SK-N-MC (cell line): ENCODE data around the gene ARHGAP31.

Experiments
- DNase-seq: peaks from one replicate; pipeline ENCODE4 v3.0.0-alpha.2; 2011; ENCODE audit warnings: low read depth, low spot score
- H3K27ac ChIP-seq: fragments of 200-600 bp; sonication (generic); 2 replicates; pipeline ENCODE4 v1.5.1; 2016; ENCODE audit warnings: mixed run types
- H3K36me3 ChIP-seq: fragments of 200-600 bp; sonication (generic); 2 replicates; pipeline ENCODE4 v1.6.1; 2017; ENCODE audit warnings: antibody characterized with exemption, low read length, mixed read lengths; ENCODE audit not compliant: insufficient read depth
- H3K4me3 ChIP-seq: fragments of 200-600 bp; sonication (generic); 2 replicates; pipeline ENCODE4 v1.5.1; 2016
- H3K9ac ChIP-seq: fragments of 200-600 bp; sonication (generic); 2 replicates; pipeline ENCODE4 v1.8.0; 2017; ENCODE audit warnings: mixed run types, mixed read lengths; ENCODE audit not compliant: insufficient read length
- H3K9me3 ChIP-seq: fragments of 200-600 bp; sonication (generic); 2 replicates; pipeline ENCODE4 v1.6.1; 2017; ENCODE audit warnings: low read depth, mild to moderate bottlenecking, antibody characterized with exemption, low read length, moderate library complexity, mixed read lengths
- EZH2 ChIP-seq: fragments of 200-600 bp; sonication (generic); IDR thresholded peaks from one replicate; pipeline ENCODE4 v1.6.1; 2017; ENCODE audit warnings: antibody characterized with exemption
- FOXP2 ChIP-seq: optimal IDR thresholded peaks from 2 replicates; pipeline ENCODE3; 2011; ENCODE audit warnings: mild to moderate bottlenecking, moderate library complexity; ENCODE audit not compliant: insufficient read depth; ENCODE audit errors: extremely low read length, control extremely low read depth
- POLR2AphosphoS5 ChIP-seq: IDR thresholded peaks from 2 replicates; pipeline ENCODE4 v1.6.1; 2012; ENCODE audit warnings: mild to moderate bottlenecking, low read depth, low read length, borderline replicate concordance

Gene ARHGAP31

DNA sequence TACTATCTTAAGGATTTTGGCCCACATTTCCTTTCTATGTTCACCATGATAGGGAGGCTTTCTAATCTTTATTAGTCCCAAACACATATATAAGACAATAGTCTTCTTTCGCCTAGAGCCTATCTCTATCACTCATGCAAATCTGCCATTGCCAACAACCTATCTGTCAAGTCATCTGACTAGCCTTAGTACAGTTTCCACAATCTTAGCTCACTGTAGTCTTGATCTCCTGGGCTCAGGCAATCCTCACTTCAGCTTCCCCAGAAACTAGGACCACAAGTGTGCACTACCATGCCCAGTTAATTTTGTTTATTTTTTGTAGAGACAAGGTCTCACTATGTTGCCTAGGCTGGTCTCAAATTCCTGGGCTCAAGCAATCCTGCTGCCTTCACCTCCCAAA is 162.3 kb downstream of the ARHGAP31 start:
- no peaks in the 10 kb centered on the region for H3K9me3 ChIP-seq
- no peak overlapping the region for H3K27ac ChIP-seq
- peaks cover 82% of the 10 kb centered on the region for H3K36me3 ChIP-seq
- no peak overlapping the region for H3K9ac ChIP-seq
- no peak overlapping the region for H3K4me3 ChIP-seq
- no peak for DNase-seq
- no peak for TF ChIP-seq POLR2AphosphoS5

DNA sequence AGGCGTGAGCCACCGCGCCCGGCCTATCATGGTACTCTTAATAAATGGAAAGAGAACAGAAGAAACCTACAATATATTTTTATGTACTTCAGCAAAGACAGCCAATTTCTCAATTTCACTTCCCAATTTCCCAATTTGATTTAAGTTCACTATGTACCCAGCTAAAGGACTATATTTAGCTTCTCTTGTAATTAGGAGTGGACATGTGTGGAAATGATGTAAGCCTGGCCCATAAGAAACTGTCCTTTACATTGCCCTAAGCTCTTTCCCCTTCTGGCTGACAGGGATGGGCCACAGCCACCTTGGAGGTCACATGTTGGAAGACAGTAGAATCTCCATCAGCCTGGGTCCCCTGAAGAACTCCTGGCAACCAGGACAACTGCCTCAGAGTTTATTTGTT is 163.1 kb downstream of the ARHGAP31 start:
- no peak overlapping the region for H3K27ac ChIP-seq
- no peaks in the 10 kb centered on the region for H3K9me3 ChIP-seq
- H3K36me3 ChIP-seq, result peaks cover 82% of the 10 kb centered on the region
- no peak for TF ChIP-seq POLR2AphosphoS5
- no peak for TF ChIP-seq EZH2
- no peak for TF ChIP-seq FOXP2
- H3K4me3 ChIP-seq, result no peak overlapping the region
- H3K9ac ChIP-seq, result no peak overlapping the region
- no peak for DNase-seq

DNA sequence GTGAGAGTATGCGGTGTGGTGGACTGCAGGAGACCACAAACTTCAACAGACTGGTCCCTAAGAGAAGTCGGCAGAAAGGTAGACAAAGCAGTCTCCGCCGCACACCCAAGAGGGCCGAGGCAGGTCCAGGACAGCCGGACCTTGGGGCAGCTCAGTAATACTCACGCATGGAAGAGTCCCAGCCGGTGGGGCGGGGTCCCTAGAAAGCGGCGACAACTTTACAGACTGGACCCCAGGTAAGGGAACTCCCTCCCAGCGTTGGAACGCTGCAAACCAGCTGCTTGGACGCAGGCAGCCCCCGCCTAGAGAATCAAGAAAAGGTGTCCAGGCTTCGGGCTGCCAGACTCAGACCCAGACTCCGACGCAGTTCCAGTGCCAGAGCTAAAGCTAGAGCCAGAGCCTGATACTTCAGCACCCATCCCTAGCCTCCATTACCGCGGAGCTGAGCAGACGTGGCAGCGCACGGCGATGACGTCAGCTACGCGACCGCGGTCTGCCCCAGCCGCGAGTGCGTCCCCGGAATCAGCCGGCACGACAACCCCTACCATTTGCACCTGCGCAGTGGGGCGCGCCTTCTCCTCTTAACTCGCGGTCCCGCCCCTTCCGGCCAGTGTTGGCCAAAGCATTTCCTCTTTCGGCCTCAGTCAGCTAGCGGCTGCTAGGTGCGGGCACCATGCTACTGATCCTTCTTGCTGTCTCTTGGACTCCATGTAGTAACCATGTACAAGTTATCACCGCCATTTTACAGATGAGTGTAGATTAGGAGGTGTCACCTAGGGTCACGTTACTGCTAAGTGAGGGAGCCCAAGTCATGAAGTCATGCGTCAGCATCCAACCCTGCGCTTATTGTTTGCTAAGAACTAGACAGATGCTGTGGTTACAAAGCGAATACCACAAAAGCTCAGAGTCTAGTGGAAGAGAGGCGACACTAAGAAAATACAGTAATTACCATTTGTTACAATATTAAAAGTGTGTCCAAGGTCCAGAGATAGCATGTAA is 169.3 kb downstream of the ARHGAP31 start, which contains the start of gene TMEM39A:
TMEM39A (minus strand) TSS at position 445 of the 999 bp plus-strand sequence. CDS start 1,541 bp downstream, outside the sequence.
- H3K9me3 ChIP-seq, result no peaks in the 10 kb centered on the region
- peak within 1 kb of the TSS; percentile 100 for H3K4me3 ChIP-seq
- H3K27ac ChIP-seq, result peak within 1 kb of the TSS; percentile 48
- peak within 1 kb of the TSS; percentile 97 for H3K9ac ChIP-seq
- TF ChIP-seq FOXP2, result no peak
- peak; percentile 95 for TF ChIP-seq POLR2AphosphoS5
- no peak for TF ChIP-seq EZH2
- peaks cover 33% of the 10 kb centered on the region for H3K36me3 ChIP-seq
- peak; percentile 77 for DNase-seq

DNA sequence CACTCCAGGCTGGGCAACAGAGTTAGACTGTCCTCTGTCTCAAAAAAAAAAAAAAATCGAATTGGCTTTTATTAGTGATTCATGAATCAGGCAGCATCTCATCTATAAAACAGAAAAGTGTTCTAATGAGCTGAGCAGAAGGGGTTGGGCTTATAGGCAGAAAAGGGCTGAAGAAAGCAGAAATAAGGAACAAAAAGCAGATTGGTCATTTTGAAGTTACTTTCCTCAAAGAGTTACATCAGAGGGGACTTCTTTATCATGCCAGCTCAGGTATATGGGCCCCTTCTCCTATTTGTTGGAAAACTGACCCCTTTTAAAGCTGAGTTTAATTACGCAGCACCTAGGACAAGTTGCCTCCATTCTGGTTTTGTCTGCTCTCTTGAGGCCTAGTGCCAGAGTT is 173.9 kb downstream of the ARHGAP31 start:
- H3K9me3 ChIP-seq, result no peaks in the 10 kb centered on the region
- TF ChIP-seq FOXP2, result no peak
- TF ChIP-seq POLR2AphosphoS5, result no peak
- no peak overlapping the region for H3K9ac ChIP-seq
- peak overlapping the region; percentile 83 for H3K4me3 ChIP-seq
- no peaks in the 10 kb centered on the region; the same call in 1 of the 2 replicates for H3K36me3 ChIP-seq
- no peak for DNase-seq
- H3K27ac ChIP-seq, result peak overlapping the region; percentile 10; the same call in 1 of the 2 replicates

DNA sequence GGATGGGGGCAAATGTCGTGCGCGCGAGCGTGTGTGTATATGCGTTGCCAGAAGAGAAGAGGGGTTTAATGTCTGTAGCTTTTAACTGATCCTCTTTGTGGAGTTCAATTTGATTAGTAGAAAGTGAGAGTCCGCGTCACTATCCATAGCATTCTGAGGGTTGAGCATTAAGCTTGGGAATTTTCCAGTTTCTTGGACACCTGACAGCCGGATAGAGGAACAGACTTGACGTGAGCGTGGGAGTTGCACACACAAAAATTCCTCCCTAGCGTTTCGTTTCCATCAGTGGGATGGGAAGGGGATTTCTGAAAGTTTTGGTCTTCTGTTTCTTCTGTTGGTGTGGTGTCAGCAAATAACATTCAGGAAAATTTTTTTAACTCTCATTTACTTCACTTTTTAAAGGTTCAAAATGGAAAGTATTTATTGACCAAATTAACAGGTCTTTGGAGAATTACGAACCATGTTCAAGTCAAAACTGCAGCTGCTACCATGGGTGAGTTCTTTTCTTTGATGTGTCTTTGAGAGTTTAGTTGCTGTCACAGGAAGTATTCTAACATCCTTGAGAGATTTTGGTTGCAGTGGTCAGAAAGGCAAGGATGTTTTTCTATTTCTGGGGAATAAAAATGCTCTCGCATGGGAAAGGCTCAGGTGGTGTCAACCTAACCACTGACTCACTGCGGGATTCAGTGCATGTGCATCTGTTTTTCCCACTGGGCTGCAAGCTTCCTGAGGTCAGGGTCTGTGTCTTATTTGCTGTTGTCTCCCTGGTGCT is 175.4 kb downstream of the ARHGAP31 start:
- Histone ChIP-seq H3K4me3 (peak overlapping the region; percentile 83), H3K36me3 (no peaks in the 10 kb centered on the region; the same call in 1 of the 2 replicates), H3K9ac (peak overlapping the region; percentile 88), H3K27ac (no peak overlapping the region), H3K9me3 (no peaks in the 10 kb centered on the region)
- no peak for DNase-seq
- TF ChIP-seq EZH2, result no peak
- no peak for TF ChIP-seq FOXP2
- no peak for TF ChIP-seq POLR2AphosphoS5
